HepG2 (cell line): ENCODE data around the gene FAM81A. TPM values are rescaled to one million over a fixed set of nuclear protein-coding genes. Genes with fewer than 3 reads are reported as not detected.

Experiments
- ATAC-seq: fragments of 200-7000 bp; cut with Tn5 transposase; 3 replicates; pipeline ENCODE4 v1.9.1; 2020; ENCODE audit warnings: mild to moderate bottlenecking, moderate library complexity
- BruUV-seq: library from RNA; stranded (reverse); fragments of 400-500 nt; replicated peaks from 2 replicates; lab custom pipeline; 2021; lab: Mats Ljungman, UMichigan
- CTCF ChIA-PET: fragments of 300-600 bp; formaldehyde crosslinking; extraction: SDS; loops from one replicate; lab custom pipeline; 2021; ENCODE audit warnings: low total read pairs, inconsistent platforms, low intra/inter-chr PET ratio; lab: Yijun Ruan, JAX
- POLR2A ChIA-PET: fragments of 350-600 bp; sonication (Branson Sonifier 250); formaldehyde crosslinking; loops from one replicate; lab custom pipeline; 2020; ENCODE audit warnings: antibody characterized with exemption, inconsistent platforms; lab: Yijun Ruan, JAX
- DNase-seq: peaks from one replicate; pipeline ENCODE4 v3.0.0-alpha.2; 2015; ENCODE audit warnings: low spot score
- FAIRE-seq: peaks from 3 replicates; lab custom pipeline; 2011; peaks lifted over from hg19 to GRCh38; lab: Jason Lieb, UNC
- H2AFZ ChIP-seq: one replicate; pipeline ENCODE4 v1.6.1; 2011; ENCODE audit warnings: low read length, inconsistent platforms
- H3K27ac ChIP-seq: fragments of 300-600 bp; 3 replicates; pipeline ENCODE4 v1.8.0; 2011; ENCODE audit warnings: mixed run types, mild to moderate bottlenecking, mixed read lengths, low read length, inconsistent platforms; ENCODE audit not compliant: insufficient read depth; ENCODE audit errors: extremely low read length
- H3K27me3 ChIP-seq, 2 experiments: fragments of 200-600 bp in 1 of 2; 2 replicates in 1 of 2; 3 replicates in 1 of 2; pipeline versions ENCODE4 v1.6.0 to v1.8.0; 2011; ENCODE audit warnings: low read length in 2 of 2, mild to moderate bottlenecking in 2 of 2, moderate library complexity in 2 of 2, inconsistent platforms in 1 of 2; ENCODE audit not compliant: insufficient read depth in 2 of 2, control insufficient read depth in 1 of 2
- H3K36me3 ChIP-seq, 2 experiments: fragments of 200-600 bp in 1 of 2; replicated peaks in 1 of 2; 2 replicates in 1 of 2; 3 replicates in 1 of 2; pipeline versions ENCODE4 v1.5.1 to v1.8.0; 2011; ENCODE audit warnings: low read length in 2 of 2, inconsistent platforms in 1 of 2; ENCODE audit not compliant: insufficient read depth in 2 of 2, control insufficient read depth in 1 of 2
- H3K4me1 ChIP-seq: 2 replicates; pipeline ENCODE4 v1.5.1; 2012; ENCODE audit warnings: low read length, inconsistent platforms; ENCODE audit not compliant: insufficient read depth
- H3K4me2 ChIP-seq: 2 replicates; pipeline ENCODE4 v1.6.0; 2011; ENCODE audit warnings: low read depth, low read length, inconsistent platforms
- H3K4me3 ChIP-seq, 3 experiments: fragments of 200-600 bp in 1 of 3; sonication (generic), shearing (Covaris generic) in 1 of 3; replicated peaks in 1 of 3; 2 replicates each; pipeline ENCODE4 v1.5.1; 2011 to 2016; ENCODE audit warnings: low read length in 3 of 3, inconsistent platforms in 2 of 3, low read depth in 2 of 3, mild to moderate bottlenecking in 2 of 3, control low read depth in 1 of 3, mixed read lengths in 1 of 3; ENCODE audit not compliant: insufficient read depth in 1 of 3
- H3K79me2 ChIP-seq: one replicate; pipeline ENCODE4 v1.6.1; 2011; ENCODE audit warnings: low read length, inconsistent platforms; ENCODE audit not compliant: insufficient read depth
- H3K9ac ChIP-seq: 2 replicates; pipeline ENCODE4 v1.6.0; 2011; ENCODE audit warnings: mild to moderate bottlenecking, low read depth, low read length, inconsistent platforms; ENCODE audit not compliant: insufficient read depth
- H3K9me3 ChIP-seq: 2 replicates; pipeline ENCODE4 v1.5.1; 2012; ENCODE audit warnings: mild to moderate bottlenecking, low read length
- H4K20me1 ChIP-seq: 2 replicates; pipeline ENCODE4 v1.6.0; 2011; ENCODE audit warnings: inconsistent platforms, mild to moderate bottlenecking, low read length, moderate library complexity; ENCODE audit not compliant: insufficient read depth
- ATM ChIP-seq: fragments of 450-650 bp; IDR thresholded peaks from 2 replicates; pipeline ENCODE4 v1.7.1; 2017; ENCODE audit warnings: mild to moderate bottlenecking, borderline replicate concordance
- DBP ChIP-seq: sonication (generic); formaldehyde crosslinking; IDR thresholded peaks from 2 replicates; pipeline ENCODE4 v1.4.0; 2020; ENCODE audit warnings: missing genetic modification reagents; ENCODE audit errors: not compliant biosample characterization
- FOSL2 ChIP-seq: sonication (generic); formaldehyde crosslinking; IDR thresholded peaks from 2 replicates; pipeline ENCODE4 v1.4.0; 2020; ENCODE audit warnings: missing genetic modification reagents
- MTA3 ChIP-seq: sonication (generic); formaldehyde crosslinking; IDR thresholded peaks from 2 replicates; pipeline ENCODE4 v1.4.0; 2020; ENCODE audit warnings: missing genetic modification reagents
- ZBTB39 ChIP-seq: sonication (generic); formaldehyde crosslinking; IDR thresholded peaks from 2 replicates; pipeline ENCODE4 v1.5.0; 2020; ENCODE audit warnings: missing genetic modification reagents
- ZNF121 ChIP-seq: sonication (generic); formaldehyde crosslinking; IDR thresholded peaks from 2 replicates; pipeline ENCODE4 v1.5.0; 2020; ENCODE audit warnings: mild to moderate bottlenecking, missing genetic modification reagents
- WGBS: methylation state at CpG from one replicate; pipeline ENCODE4 v1.1.6; 2017; ENCODE audit warnings: low lambda C conversion rate; 5-methylcytosine and 5-hydroxymethylcytosine counted together
- in situ Hi-C: cut with HindIII; loops from 2 replicates; pipeline ENCODE4 v1.10.0; 2017; ENCODE audit warnings: low pct_unique_long_range_greater_than_20kb; ENCODE audit not compliant: extremely low pct_ligation_motif_present
- intact Hi-C: fragments of 100-400 bp; cut with micrococcal nuclease; formaldehyde crosslinking; loops from one replicate; pipeline ENCODE4 v1.10.0; 2022; ENCODE audit not compliant: unreplicated experiment
- polyA plus RNA-seq, 8 experiments: library from polyadenylated mRNA; depleted of rRNA in 3 of 8; stranded (reverse) in 7 of 8; unstranded in 1 of 8; fragments of >200 nt; fragmentation: Illumina TruSeq in 4 of 8; extraction: Trizol in 4 of 8; gene quantifications; 2 replicates each; pipeline versions ENCODE4 v1.2.1 to v1.2.3, GENCODE V29; 2011 to 2016; ENCODE audit warnings: low read depth in 4 of 8, missing spikeins in 1 of 8, mixed read lengths in 1 of 8; ENCODE audit not compliant: insufficient read depth in 1 of 8
- total RNA-seq, 5 experiments: library from RNA; depleted of rRNA; stranded (reverse); fragments of >200 nt; fragmentation: Illumina TruSeq; extraction: Trizol; gene quantifications; 2 replicates each; pipeline ENCODE4 v1.2.3, GENCODE V29; 2016; ENCODE audit warnings: low read depth in 1 of 5

Gene FAM81A
- total and polyA plus RNA-seq, 2 of the 13 experiments (the other 11 are each of a cell fraction or from before 2014, with no cell fraction given): 0.09 TPM; not detected in 1

GRCh38 chr15:59538494-59538893 lies 100.5 kb downstream of the FAM81A start:
- ChIA-PET POLR2A (no interaction called here), CTCF (no interaction called here)
- ATAC-seq (no peak), DNase-seq (no peak), FAIRE-seq (no peak)
- H2AFZ ChIP-seq: no peak overlapping the region
- peaks cover 0 to 5% of the 10 kb centered on the region in 2 experiments; a peak in 2 of 5 replicates for H3K27me3 ChIP-seq
- TF ChIP-seq ZNF121 (0 out of 2 replicates have a peak, but pooled peaks have one; percentile 40), MTA3 (no peak), DBP (CRISPR knock-in tag) (no peak)
- peaks cover 9% of the 10 kb centered on the region for H3K4me1 ChIP-seq
- WGBS: 88% methylated on average over 3 of the region's 3 CpGs
- no peaks in the 10 kb centered on the region for H3K9me3 ChIP-seq
- in situ Hi-C loops (no loop called here), intact Hi-C loops (no loop called here)
- no peak overlapping the region for H3K27ac ChIP-seq
- H3K4me3 ChIP-seq: no peak overlapping the region
- no peaks in the 10 kb centered on the region for H3K36me3 ChIP-seq
- H3K9ac ChIP-seq: no peak overlapping the region
- H3K79me2 ChIP-seq: no peaks in the 10 kb centered on the region
- H4K20me1 ChIP-seq: no peaks in the 10 kb centered on the region
- H3K4me2 ChIP-seq: no peak overlapping the region
- no TSS peak for BruUV-seq

GRCh38 chr15:59539799-59540198 lies 101.8 kb downstream of the FAM81A start:
- Histone ChIP-seq H3K9me3 (no peaks in the 10 kb centered on the region), H3K27me3 (peaks cover 2 to 10% of the 10 kb centered on the region in 2 experiments; a peak in 3 of 5 replicates), H2AFZ (no peak overlapping the region), H3K27ac (no peak overlapping the region), H3K4me3 (no peak overlapping the region), H3K9ac (no peak overlapping the region), H3K79me2 (no peaks in the 10 kb centered on the region), H3K4me2 (no peak overlapping the region), H3K36me3 (no peaks in the 10 kb centered on the region), H4K20me1 (no peaks in the 10 kb centered on the region), H3K4me1 (peaks cover 18% of the 10 kb centered on the region)
- TF ChIP-seq ZBTB39 (CRISPR knock-in tag) (no peak), ATM (no peak), FOSL2 (CRISPR knock-in tag) (peak; percentile 44; the same call in 1 of the 2 replicates)
- in situ Hi-C loops (loop anchor here (5.0 kb wide), 1 partner anchor 78 kb away; no protein-coding TSS in a partner anchor), intact Hi-C loops (no loop called here)
- POLR2A ChIA-PET: no interaction called here
- FAIRE-seq (no peak), DNase-seq (no peak), ATAC-seq (no peak)
- CTCF ChIA-PET: no interaction called here
- no TSS peak for BruUV-seq
- WGBS: 80% methylated on average over 3 of the region's 3 CpGs
